Measurements from ENCODE around the gene GATD1.
A peak's percentile ranks its signal among the peaks of the same experiment; 100 is the strongest.

GATD1 gene

GRCh38 chr11:720017-720641 is 57.2 kb downstream of the GATD1 start:
- ChIA-PET CTCF (no interaction called here), POLR2A (ENCODE audit: low non-redundant PET) (interaction anchor here (0.8 kb wide), 1 partner anchor 27 kb away, joined by 3 read pairs; no protein-coding TSS in a partner anchor)
- DNase-seq (ENCODE audit: low spot score): no peak
- H3K27ac ChIP-seq: peak overlapping the region; percentile 37
- no peak for TF ChIP-seq CTCF (conservative IDR thresholded peaks at IDR 0.05; ENCODE audit: low read depth)

- DNase-seq (ENCODE audit: low spot score): no peak
- TF ChIP-seq CTCF (conservative IDR thresholded peaks at IDR 0.05; ENCODE audit: low read depth): no peak
- POLR2A ChIA-PET (ENCODE audit: low non-redundant PET): no interaction called here
- CTCF ChIA-PET: no interaction called here
- H3K27ac ChIP-seq: peak overlapping the region; percentile 37
Measured at GRCh38 chr11:719214-720016, 57.9 kb downstream of the GATD1 start.

All from RWPE1 (cell line).